ENCODE measurements around the gene CILP2.

Gene CILP2, protein sequence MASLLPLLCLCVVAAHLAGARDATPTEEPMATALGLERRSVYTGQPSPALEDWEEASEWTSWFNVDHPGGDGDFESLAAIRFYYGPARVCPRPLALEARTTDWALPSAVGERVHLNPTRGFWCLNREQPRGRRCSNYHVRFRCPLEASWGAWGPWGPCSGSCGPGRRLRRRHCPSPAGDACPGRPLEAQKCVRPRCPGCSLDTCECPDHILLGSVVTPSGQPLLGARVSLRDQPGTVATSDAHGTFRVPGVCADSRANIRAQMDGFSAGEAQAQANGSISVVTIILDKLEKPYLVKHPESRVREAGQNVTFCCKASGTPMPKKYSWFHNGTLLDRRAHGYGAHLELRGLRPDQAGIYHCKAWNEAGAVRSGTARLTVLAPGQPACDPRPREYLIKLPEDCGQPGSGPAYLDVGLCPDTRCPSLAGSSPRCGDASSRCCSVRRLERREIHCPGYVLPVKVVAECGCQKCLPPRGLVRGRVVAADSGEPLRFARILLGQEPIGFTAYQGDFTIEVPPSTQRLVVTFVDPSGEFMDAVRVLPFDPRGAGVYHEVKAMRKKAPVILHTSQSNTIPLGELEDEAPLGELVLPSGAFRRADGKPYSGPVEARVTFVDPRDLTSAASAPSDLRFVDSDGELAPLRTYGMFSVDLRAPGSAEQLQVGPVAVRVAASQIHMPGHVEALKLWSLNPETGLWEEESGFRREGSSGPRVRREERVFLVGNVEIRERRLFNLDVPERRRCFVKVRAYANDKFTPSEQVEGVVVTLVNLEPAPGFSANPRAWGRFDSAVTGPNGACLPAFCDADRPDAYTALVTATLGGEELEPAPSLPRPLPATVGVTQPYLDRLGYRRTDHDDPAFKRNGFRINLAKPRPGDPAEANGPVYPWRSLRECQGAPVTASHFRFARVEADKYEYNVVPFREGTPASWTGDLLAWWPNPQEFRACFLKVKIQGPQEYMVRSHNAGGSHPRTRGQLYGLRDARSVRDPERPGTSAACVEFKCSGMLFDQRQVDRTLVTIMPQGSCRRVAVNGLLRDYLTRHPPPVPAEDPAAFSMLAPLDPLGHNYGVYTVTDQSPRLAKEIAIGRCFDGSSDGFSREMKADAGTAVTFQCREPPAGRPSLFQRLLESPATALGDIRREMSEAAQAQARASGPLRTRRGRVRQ

DNA sequence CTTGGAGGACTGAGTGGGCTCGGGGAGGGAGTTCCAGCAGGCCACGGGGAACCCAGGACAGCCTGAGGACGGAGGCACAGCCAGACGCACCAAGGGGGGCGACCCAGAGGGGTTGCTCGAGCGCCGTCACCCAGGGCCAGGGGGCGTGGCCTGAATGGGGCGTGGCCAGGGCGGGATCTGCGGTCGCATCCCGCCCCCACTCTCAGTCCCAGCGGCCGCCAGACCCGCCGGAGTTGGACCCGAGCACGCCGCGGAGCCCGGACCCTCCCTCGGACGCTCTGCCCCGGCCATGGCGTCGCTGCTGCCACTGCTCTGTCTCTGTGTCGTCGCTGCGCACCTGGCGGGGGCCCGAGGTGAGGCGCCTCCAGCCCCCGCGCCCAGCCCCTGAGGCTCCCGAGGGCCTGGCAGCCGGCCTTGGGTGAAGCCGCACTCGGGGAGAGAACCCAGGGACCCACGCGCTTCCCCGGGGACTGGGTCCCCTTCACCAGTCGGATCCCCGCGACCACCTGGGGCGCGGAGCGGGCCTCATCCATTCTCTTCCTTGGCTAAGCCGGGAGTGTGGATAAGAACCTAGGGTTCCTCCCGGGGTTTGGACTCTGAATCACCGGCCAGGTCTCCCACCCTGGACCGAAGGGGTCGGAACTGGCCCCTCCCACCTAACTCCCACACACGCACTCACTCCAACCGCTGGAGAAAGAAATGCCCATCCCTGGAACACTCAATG is at the start of gene CILP2:
Gene CILP2, plus strand, starts transcription at position 205 of the 724 bp plus-strand sequence. Its CDS starts 85 bp downstream, at position 290.
- DNase-seq: no peak

DNA sequence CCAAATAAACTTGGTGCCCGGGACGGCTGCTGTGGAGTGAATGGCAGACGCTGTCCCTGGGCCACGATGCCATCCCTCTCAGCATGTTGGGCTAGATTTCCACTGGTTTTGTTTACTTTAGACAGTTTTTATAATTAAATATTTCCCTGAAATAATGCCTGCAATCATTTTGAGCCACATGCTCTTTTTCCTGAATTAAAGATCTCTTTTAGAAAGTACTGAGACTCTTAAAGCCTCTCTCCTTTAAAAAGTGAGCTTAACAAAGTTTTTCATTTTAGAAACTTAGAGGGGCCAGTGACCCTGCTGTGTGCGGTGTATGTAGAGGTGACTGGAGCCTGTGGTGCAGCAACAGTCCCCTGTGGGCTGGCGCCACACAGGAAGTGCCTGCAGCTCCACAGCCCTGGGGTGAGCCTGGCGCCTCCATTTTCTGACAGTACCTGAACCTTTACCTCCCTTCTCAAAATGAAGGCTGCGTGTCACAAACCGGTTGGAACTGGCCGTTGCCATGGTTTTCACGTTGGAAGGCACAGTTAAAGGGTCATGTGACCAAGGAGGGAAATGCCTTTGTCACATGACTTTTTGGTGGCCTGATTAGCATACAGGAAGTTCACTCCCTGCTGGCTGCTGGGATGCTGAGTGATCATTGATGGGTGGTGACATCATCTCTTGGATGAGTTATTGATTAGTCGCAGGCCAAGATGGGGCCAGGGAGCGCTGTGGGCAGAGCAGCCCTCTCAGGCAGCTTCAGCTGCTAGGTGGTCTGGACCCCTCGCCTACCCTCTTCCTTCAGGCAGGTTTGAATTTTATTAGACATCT is 49.0 kb upstream of the CILP2 start:
- DNase-seq: no peak

- no peak for DNase-seq
Observed at GRCh38 chr19:19489804-19490204, 48.3 kb upstream of the CILP2 start.

DNA sequence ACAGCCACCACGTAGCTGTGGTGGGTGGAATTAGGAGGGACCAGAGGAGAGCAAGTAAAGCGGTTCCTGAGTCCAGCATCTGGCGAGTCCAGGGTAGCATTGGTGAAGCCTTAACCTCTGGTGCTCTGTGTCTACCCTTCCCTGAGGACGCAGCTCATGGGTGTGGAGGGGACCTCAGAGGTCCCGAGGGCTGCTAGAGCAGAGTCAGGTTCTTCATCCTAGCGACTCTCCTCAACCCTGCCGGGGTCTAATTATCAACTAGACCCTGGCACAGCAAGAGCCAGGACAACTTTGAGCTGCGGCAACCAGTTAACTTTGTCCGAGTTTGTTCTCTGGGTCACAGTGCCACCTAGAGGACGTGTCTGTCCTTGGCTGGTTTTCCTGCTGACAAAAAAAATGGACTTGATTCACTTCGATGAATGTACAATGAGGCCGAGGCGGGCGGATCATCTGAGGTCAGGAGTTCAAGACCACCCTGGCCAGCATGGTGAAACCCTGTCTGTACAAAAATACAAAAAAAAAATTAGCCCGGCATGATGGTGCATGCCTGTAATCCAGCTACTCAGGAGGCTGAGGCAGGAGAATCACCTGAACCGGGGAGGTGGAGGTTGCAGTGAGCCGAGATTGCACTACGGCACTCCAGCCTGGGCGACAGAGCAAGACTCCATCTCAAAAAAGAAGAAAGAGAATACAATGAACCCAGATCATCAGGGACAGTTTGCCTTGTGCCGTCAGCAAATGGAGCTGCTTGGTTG is 47.7 kb upstream of the CILP2 start:
- DNase-seq: no peak

DNA sequence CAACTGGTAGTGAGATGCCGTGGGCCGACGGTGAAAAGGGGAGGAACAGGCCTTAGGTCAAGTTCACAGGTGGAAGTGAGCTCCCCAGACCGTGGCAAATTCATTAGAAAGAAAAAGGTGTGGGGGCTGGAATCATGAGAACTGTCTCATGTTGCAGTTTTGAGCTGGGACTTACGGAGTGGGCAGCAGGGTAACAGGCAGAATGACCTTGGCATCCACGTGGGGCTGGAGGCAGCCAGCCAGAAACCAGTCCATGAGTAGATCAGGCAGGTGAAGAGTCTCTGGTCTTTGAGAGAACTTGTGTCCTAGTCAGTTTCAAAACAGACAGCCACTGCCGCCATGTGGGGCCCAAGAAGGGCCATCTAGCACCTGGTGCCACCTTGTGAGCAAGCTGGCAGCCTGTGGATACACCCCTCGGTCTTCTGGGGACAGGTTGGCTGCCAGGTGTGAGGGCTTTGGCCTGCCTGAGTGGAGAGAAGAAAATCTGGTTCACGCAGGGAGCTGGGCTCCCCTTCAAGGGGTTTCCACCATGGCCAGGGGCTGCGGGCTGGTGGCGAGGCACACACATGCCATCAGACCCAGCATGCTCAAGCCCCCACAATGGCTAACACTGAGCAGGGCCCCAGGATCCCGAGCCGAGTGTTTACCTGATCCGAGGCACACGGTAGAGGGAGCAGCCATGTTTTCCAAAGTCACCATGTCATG is 46.6 kb upstream of the CILP2 start:
- no peak for DNase-seq

DNA sequence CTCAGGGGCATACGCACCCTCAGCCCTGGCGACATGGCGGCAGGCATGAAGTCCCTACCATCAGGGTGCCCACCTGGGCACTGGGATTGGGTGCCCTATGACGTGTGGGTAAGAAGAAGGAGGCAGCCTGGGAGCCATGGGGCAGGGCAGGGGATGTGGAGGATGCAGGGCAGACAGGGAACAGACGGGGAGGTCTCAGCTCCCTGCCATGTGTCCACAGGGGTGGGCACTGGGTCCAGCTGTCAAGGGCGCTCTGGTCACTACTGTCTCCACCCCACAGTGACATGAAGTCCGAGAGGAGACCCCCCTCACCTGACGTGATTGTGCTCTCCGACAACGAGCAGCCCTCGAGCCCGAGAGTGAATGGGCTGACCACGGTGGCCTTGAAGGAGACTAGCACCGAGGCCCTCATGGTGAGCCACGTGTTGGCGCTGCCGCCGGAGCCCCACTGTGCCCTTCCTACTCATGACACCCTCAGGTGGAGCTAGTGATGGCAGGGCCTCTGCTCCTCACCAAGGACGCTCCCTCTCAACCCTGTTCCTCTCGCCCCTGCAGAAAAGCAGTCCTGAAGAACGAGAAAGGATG is 45.9 kb upstream of the CILP2 start:
- DNase-seq: no peak

DNA sequence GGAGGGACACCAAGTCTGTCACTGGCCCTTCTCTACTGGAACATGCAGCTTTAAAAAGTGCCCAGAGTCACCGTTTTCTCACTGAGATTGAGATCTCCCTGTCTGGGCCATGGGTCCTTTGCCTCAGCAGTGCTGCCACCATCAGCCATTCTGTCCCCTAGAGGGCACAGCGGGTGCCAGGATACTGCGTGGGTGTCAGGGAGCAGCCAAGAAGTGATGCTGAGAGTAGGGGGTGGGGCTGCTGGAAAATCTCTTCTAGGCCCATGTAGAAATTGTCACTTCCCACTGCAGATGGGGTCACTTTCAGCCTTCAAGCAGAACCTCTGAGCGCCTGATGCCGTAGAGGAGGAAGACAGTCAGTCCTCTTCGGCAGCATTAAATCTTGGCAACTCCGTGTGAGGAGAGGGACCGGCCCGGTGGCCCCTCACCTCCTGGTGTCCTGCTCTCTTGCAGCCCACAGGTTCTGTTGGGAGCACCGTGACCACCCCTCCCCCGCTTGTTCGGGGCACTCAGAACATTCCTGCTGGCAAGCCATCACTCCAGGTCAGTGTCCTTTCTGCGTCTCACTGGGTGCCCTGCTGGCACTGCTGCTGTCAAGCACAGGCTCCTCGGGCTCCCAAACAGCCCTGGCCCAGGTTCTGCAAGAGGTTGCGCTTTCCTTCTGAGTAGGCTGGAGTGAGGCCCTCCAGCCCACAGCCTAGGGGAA is 44.1 kb upstream of the CILP2 start:
- DNase-seq: no peak

DNA sequence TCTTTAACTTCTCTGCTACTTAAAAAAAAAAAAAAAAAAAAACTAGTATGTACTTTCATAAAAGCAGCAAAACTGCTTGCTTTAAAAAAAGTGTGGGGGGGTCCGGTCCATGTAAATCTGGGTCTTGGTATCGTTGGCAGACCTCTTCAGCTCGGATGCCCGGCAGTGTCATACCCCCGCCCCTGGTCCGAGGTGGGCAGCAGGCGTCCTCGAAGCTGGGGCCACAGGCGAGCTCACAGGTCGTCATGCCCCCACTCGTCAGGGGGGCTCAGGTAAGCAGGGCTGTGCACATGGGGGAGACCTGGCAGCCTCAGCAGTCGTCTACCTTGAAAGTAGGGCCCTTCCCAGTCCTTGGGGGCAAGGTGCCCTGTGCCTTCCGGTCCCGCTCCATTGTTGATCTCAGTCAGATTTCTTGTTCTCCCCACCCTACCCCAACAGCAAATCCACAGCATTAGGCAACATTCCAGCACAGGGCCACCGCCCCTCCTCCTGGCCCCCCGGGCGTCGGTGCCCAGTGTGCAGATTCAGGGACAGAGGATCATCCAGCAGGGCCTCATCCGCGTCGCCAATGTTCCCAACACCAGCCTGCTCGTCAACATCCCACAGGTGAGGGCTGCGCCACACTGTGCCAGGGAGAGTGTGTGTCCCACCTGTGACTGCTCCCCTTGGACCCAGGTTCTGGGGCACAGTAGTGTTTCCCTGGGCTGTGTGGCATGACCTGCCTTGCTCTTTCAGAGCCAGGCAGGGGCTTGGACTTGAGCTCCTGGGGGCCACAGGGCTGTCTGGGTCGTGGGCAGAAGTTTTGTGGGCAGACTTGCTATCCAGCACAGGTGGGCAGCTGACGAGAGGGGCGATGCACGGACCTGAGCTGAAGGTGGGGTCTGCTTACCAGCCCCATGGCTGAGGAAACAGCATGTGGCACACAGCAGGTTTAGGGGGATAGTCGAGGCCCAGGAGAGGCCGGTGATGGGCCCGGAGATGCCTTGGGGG is 42.2 kb upstream of the CILP2 start:
- DNase-seq: no peak

DNA sequence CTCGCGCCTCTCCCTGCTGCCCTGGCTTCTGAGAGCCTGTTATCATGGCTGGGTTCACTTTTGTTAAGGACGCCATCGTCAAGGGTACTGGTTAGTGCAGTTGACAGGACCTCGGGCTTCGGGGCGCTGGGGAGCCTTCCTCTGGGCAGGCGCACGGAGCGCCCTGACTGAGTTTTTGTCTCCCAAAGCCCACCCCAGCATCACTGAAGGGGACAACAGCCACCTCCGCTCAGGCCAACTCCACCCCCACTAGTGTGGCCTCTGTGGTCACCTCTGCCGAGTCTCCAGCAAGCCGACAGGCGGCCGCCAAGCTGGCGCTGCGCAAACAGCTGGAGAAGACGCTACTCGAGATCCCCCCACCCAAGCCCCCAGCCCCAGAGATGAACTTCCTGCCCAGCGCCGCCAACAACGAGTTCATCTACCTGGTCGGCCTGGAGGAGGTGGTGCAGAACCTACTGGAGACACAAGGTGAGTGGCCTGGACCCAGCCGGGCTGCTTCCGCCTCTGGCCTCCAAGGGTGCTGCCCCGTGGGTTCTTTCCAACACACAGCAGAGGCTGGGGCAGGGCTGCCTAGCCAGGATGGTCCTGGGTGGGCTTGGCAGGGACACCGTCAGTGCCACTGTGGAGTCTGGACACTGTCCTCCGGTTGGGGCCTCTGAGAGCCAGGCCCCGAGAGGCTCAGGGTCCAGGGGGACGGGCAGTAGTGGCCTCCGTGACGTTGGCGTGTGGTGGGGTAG is 39.6 kb upstream of the CILP2 start:
- no peak for DNase-seq

- DNase-seq: no peak
Observed at GRCh38 chr19:19499272-19499995, 38.6 kb upstream of the CILP2 start.

DNA sequence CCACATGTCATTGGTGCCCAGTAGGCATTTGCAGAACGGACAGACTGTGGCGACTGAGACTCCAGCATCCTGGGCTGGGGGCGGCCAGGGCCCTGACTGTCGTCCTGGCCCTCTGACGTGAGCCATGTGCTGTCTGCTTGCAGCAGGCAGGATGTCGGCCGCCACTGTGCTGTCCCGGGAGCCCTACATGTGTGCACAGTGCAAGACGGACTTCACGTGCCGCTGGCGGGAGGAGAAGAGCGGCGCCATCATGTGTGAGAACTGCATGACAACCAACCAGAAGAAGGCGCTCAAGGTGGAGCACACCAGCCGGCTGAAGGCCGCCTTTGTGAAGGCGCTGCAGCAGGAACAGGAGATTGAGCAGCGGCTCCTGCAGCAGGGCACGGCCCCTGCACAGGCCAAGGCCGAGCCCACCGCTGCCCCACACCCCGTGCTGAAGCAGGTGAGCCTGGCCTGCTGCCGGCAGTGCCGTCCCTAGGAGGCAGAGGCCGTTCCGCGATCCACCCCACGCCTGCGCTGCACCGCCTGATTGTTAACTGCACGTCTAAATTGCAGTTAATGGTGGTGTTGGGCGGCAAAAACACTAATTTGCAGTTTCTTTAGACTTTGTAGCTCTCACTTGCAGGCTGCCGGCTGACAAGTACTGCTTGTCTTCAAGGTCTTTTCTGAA is 37.0 kb upstream of the CILP2 start:
- no peak for DNase-seq

DNA sequence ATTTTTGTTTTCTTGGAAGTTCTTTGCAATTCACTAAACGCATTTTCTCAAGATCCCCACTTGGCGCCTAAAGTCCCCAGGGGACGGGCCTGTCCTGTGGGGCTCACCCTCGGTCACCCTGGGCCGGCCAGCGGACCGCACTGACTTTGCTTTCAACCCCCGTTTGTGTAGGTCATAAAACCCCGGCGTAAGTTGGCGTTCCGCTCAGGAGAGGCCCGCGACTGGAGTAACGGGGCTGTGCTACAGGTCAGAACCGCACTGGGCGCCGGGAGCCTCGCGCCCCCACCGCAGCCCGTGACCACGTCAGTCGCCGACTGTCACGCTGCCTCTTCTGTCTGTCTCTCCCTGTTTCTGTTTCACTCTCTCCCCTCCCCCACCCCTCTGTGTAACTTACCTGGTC is 36.3 kb upstream of the CILP2 start:
- DNase-seq: no peak

- DNase-seq: no peak
Observed at GRCh38 chr19:19502281-19502680, 35.8 kb upstream of the CILP2 start.

GRCh38 chr19:19502808-19503602 is 35.1 kb upstream of the CILP2 start:
- no peak for DNase-seq

Measured in cortex of kidney (tissue), 1 donor.